Stomach (tissue), 9 donors: Measurements from ENCODE around the gene CHST11. TPM values are rescaled to one million over a fixed set of nuclear protein-coding genes. Genes with fewer than 3 reads are reported as not detected.

ENCODE experiments used
- DNase-seq, 2 donors: peaks; one replicate each; pipeline versions ENCODE4 v3.0.0 to v3.0.0-alpha.2; 2013 to 2019
- H3K27ac ChIP-seq, 5 donors: fragments of 200-600 bp in 4 of 5; sonication (generic) in 4 of 5; one replicate each; pipeline ENCODE4 v1.5.1; 2013 to 2019; ENCODE audit warnings: mild to moderate bottlenecking in 1 of 5, moderate library complexity in 1 of 5
- H3K27me3 ChIP-seq, 3 donors: fragments of 200-600 bp; sonication (generic); one replicate each; pipeline ENCODE4 v1.5.1; 2017 to 2019; ENCODE audit warnings: mixed run types in 1 of 3
- H3K36me3 ChIP-seq, 4 donors: fragments of 200-600 bp; sonication (generic); 1 replicate in 3 of 4; 2 replicates in 1 of 4; pipeline ENCODE4 v1.5.1; 2016 to 2019
- H3K4me1 ChIP-seq, 4 donors: fragments of 200-600 bp; sonication (generic); one replicate each; pipeline ENCODE4 v1.5.1; 2016 to 2019
- H3K4me3 ChIP-seq, 4 donors: fragments of 200-600 bp; sonication (generic) in 3 of 4; one replicate each; pipeline ENCODE4 v1.5.1; 2016 to 2019; ENCODE audit warnings: mild to moderate bottlenecking in 1 of 4
- H3K9me3 ChIP-seq, 4 donors: fragments of 200-600 bp; sonication (generic); one replicate each; pipeline ENCODE4 v1.5.1; 2016 to 2019
- EP300 ChIP-seq: sonication (generic); formaldehyde crosslinking; IDR thresholded peaks from one replicate; pipeline ENCODE4 v1.6.1; 2017; ENCODE audit warnings: antibody characterized with exemption
- POLR2A ChIP-seq, 4 donors: fragments of 450-650 bp; IDR thresholded peaks; one replicate each; pipeline ENCODE4 v1.6.1; 2016; ENCODE audit warnings: antibody characterized with exemption in 4 of 4, control low read depth in 2 of 4, mild to moderate bottlenecking in 1 of 4, moderate library complexity in 1 of 4
- POLR2AphosphoS5 ChIP-seq, 3 donors: sonication (generic); formaldehyde crosslinking; IDR thresholded peaks; one replicate each; pipeline ENCODE4 v1.6.1; 2016; ENCODE audit warnings: antibody characterized with exemption in 3 of 3
- WGBS, 5 donors: extraction: QIAGEN DNeasy Blood & Tissue Kit in 3 of 5; methylation state at CpG; one replicate each; pipeline versions ENCODE4 v1.1.5 to v1.1.7; 2013 to 2018; 5-methylcytosine and 5-hydroxymethylcytosine counted together
- intact Hi-C: fragments of 100-400 bp; cut with DNase I; formaldehyde crosslinking; loops from one replicate; pipeline ENCODE4 v1.15.1; 2023; ENCODE audit warnings: low total_unique reads
- polyA plus RNA-seq, 3 donors: library from polyadenylated mRNA; stranded (reverse); fragments of 200-250 nt; gene quantifications; one replicate each; pipeline ENCODE4 v1.2.3, GENCODE V29; 2013
- total RNA-seq, 5 donors: library from RNA; depleted of rRNA; stranded (reverse); fragments of >200 nt; gene quantifications; one replicate each; pipeline versions ENCODE4 v1.1.0 to v1.2.3, GENCODE V29; 2014 to 2016
- TF ChIP-seq, protein P1 (sequence below), 7 experiments: fragments of 450-650 bp in 4 of 7; fragments of 200-600 bp in 3 of 7; sonication (generic) in 3 of 7; IDR thresholded peaks; one replicate each; pipeline ENCODE4 v1.5.1; 2016 to 2019; ENCODE audit warnings: antibody characterized with exemption in 7 of 7, control low read depth in 2 of 7, mild to moderate bottlenecking in 1 of 7
- donor health status: healthy with polysubstance abuse.
- donor health status: Bipolar disorder and iron deficiency.
- donor health status: healthy.

The CHST11 gene
- total and polyA plus RNA-seq, 8 donors, result 2.3 to 192 (median 18.6) TPM

DNA sequence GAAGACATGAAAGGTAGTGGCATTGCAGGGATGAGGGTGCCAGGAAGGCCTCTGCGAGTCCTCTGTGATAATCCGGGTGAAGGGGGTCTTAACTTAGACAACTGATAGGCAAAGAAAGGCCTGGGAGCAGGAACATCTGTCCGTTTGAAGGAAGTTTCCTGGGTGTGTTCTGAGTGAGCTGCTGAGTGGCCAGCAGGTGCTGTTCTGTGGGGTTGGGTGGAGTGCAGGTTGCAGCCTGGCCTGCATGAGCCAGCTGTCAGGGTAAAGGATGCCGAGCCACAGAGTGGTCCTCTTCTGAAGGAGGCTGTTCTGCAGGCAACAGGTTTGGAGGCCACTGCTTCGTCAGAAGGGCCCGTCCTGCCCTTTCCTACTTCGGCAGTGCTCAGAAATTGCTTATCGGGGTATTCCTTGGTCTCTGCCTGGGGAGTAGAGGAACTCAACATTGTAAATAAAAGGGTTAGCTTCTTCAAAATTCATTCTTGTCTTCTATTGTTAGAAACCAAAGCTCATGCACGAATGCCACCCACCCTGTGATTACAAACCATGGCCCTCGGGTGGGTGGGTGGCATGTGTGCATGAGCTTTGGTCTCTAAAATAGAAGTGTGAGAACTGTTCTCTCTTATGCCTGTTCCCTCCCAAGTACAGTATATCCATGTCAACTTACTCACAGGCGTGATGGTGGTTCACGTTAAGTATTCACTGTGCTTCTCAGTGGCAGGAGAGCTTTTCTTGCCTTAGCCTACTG is 118.9 kb downstream of the CHST11 start:
- Histone ChIP-seq H3K27me3 (no peaks in the 10 kb centered on the region), H3K36me3 (no peaks in the 10 kb centered on the region), H3K4me1 (peaks cover 3 to 20% (median 11%) of the 10 kb centered on the region in 4 donors), H3K9me3 (no peaks in the 10 kb centered on the region), H3K27ac (no peak overlapping the region), H3K4me3 (no peak overlapping the region)
- TF ChIP-seq, protein P1, sequence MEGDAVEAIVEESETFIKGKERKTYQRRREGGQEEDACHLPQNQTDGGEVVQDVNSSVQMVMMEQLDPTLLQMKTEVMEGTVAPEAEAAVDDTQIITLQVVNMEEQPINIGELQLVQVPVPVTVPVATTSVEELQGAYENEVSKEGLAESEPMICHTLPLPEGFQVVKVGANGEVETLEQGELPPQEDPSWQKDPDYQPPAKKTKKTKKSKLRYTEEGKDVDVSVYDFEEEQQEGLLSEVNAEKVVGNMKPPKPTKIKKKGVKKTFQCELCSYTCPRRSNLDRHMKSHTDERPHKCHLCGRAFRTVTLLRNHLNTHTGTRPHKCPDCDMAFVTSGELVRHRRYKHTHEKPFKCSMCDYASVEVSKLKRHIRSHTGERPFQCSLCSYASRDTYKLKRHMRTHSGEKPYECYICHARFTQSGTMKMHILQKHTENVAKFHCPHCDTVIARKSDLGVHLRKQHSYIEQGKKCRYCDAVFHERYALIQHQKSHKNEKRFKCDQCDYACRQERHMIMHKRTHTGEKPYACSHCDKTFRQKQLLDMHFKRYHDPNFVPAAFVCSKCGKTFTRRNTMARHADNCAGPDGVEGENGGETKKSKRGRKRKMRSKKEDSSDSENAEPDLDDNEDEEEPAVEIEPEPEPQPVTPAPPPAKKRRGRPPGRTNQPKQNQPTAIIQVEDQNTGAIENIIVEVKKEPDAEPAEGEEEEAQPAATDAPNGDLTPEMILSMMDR (IDR thresholded peaks at IDR 0.05), result no peak
- TF ChIP-seq POLR2AphosphoS5 (IDR thresholded peaks at IDR 0.05), result no peak
- TF ChIP-seq EP300, result no peak
- no peak for TF ChIP-seq POLR2A (IDR thresholded peaks at IDR 0.05)
- 91 to 95% (median 92%) methylated on average over 12 of the region's 12 CpGs for WGBS, 5 donors
- DNase-seq, result no peak
- intact Hi-C loops, result no loop called here

DNA sequence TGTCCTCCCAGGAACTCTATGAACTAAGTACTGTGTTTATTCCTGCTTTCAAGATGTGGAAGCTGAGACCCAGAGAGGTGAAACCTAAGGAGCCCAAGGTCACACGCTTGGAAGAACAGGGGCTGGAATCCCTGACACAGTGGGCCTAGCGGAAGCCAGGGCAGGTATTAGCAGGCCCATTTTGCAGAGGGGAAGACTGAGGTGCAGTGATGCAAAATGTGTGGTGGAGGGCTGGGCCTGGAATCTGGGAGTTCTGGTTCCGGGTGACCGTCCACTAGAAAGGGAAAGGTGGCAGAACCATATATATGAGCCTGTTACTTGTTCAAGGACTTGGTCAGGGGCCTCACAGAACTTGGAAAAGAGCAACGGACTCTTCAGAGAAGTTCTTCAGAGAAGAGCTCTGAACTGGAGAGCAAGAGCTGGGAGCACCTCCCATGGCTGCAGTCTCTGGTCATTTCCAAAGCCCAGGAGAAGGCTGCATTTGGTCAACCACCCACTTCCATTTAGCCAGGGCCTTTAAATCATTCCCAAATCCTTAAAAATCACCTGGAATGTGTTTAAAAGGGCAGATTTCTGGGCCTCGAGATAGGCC is 119.5 kb downstream of the CHST11 start:
- H3K9me3 ChIP-seq, result no peaks in the 10 kb centered on the region
- TF ChIP-seq, protein P1 (IDR thresholded peaks at IDR 0.05), result no peak
- TF ChIP-seq POLR2A (IDR thresholded peaks at IDR 0.05) (no peak), POLR2AphosphoS5 (IDR thresholded peaks at IDR 0.05) (no peak), EP300 (no peak)
- intact Hi-C loops, result no loop called here
- WGBS, 5 donors, result 92 to 97% (median 96%) methylated on average over 5 to 6 of the region's 6 CpGs
- H3K4me1 ChIP-seq, result peaks cover 4 to 24% (median 15%) of the 10 kb centered on the region in 4 donors
- H3K27ac ChIP-seq, result no peak overlapping the region
- H3K27me3 ChIP-seq, result no peaks in the 10 kb centered on the region
- DNase-seq, result no peak
- H3K36me3 ChIP-seq, result no peaks in the 10 kb centered on the region
- no peak overlapping the region for H3K4me3 ChIP-seq

GRCh38 chr12:104576980-104577580 is 120.3 kb downstream of the CHST11 start:
- Histone ChIP-seq H3K9me3 (no peaks in the 10 kb centered on the region), H3K27me3 (no peaks in the 10 kb centered on the region), H3K4me1 (peaks cover 4 to 24% (median 15%) of the 10 kb centered on the region in 4 donors), H3K36me3 (no peaks in the 10 kb centered on the region), H3K4me3 (no peak overlapping the region), H3K27ac (no peak overlapping the region)
- 75 to 89% (median 77%) methylated on average over 6 of the region's 6 CpGs for WGBS, 5 donors
- TF ChIP-seq POLR2AphosphoS5 (IDR thresholded peaks at IDR 0.05), result no peak
- TF ChIP-seq, protein P1 (IDR thresholded peaks at IDR 0.05), result no peak
- TF ChIP-seq POLR2A (IDR thresholded peaks at IDR 0.05), result no peak
- TF ChIP-seq EP300, result no peak
- intact Hi-C loops, result no loop called here
- DNase-seq, result no peak

- Histone ChIP-seq H3K4me1 (peaks cover 4 to 24% (median 15%) of the 10 kb centered on the region in 4 donors), H3K27me3 (no peaks in the 10 kb centered on the region), H3K27ac (no peak overlapping the region), H3K9me3 (no peaks in the 10 kb centered on the region), H3K4me3 (no peak overlapping the region), H3K36me3 (no peaks in the 10 kb centered on the region)
- DNase-seq, result no peak
- no peak for TF ChIP-seq POLR2A (IDR thresholded peaks at IDR 0.05)
- TF ChIP-seq EP300, result no peak
- no peak for TF ChIP-seq POLR2AphosphoS5 (IDR thresholded peaks at IDR 0.05)
- TF ChIP-seq, protein P1 (IDR thresholded peaks at IDR 0.05), result no peak
- WGBS, 5 donors, result 72 to 82% (median 76%) methylated on average over 6 of the region's 6 CpGs
- intact Hi-C loops, result no loop called here
These were observed 120.8 kb downstream of the CHST11 start for GRCh38 chr12:104577581-104577981.
